Astrocyte of the cerebellum (primary cell): ENCODE data around the gene TMEM252.

Source experiments
- DNase-seq: peaks from one replicate; pipeline ENCODE4 v3.0.0-alpha.2; 2011; ENCODE audit warnings: low read depth
- H3K4me3 ChIP-seq: 2 replicates; pipeline ENCODE4 v1.5.1; 2011; ENCODE audit warnings: mild to moderate bottlenecking, low read depth, low read length, moderate library complexity
- in situ Hi-C: cut with HindIII; loops from 2 replicates; pipeline ENCODE4 v1.10.0; 2017; ENCODE audit warnings: low sequenced_read_pairs
- TF ChIP-seq, protein P1 (sequence below): IDR thresholded peaks from 2 replicates; pipeline ENCODE4 v1.5.1; 2012; ENCODE audit warnings: low read length, low read depth, moderate library complexity, mild to moderate bottlenecking; ENCODE audit errors: missing control alignments

Gene TMEM252

DNA sequence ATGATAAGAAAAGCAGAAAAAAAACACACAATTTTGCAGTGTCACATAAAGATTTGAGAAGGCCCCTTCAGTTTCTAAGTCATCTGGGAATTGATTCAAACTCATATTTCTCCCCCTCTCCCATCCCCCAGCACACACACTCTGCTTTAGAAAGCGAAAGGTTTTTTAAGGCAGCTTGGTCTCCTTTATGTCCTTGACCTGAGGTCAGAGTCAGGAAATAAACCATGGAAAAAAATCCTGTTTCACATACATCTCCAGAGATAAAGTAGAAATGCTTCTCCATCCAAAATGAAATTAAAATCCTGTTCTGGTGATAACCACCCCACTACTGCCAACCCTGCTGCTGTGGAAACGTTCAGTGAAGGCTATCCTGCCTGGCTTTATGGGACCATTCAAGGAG, 52.6 kb downstream of the TMEM252 start:
- in situ Hi-C loops = no loop called here
- H3K4me3 ChIP-seq = no peak overlapping the region
- TF ChIP-seq, protein P1, sequence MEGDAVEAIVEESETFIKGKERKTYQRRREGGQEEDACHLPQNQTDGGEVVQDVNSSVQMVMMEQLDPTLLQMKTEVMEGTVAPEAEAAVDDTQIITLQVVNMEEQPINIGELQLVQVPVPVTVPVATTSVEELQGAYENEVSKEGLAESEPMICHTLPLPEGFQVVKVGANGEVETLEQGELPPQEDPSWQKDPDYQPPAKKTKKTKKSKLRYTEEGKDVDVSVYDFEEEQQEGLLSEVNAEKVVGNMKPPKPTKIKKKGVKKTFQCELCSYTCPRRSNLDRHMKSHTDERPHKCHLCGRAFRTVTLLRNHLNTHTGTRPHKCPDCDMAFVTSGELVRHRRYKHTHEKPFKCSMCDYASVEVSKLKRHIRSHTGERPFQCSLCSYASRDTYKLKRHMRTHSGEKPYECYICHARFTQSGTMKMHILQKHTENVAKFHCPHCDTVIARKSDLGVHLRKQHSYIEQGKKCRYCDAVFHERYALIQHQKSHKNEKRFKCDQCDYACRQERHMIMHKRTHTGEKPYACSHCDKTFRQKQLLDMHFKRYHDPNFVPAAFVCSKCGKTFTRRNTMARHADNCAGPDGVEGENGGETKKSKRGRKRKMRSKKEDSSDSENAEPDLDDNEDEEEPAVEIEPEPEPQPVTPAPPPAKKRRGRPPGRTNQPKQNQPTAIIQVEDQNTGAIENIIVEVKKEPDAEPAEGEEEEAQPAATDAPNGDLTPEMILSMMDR = no peak
- no peak for DNase-seq
